HepG2 (cell line): ENCODE results near the gene BMI1. TPM values are rescaled to one million over a fixed set of nuclear protein-coding genes. Genes with fewer than 3 reads are reported as not detected.

ENCODE experiments used
- ARNT ChIP-seq: fragments of 450-650 bp; IDR thresholded peaks from 2 replicates; pipeline ENCODE4 v1.6.1; 2017
- BCL6 ChIP-seq: IDR thresholded peaks from 2 replicates; pipeline ENCODE4 v1.6.1; 2016; ENCODE audit warnings: missing genetic modification reagents, missing compliant biosample characterization
- DR1 ChIP-seq: sonication (generic); formaldehyde crosslinking; IDR thresholded peaks from 2 replicates; pipeline ENCODE4 v1.8.0; 2021; ENCODE audit warnings: mild to moderate bottlenecking, missing genetic modification reagents, inconsistent platforms
- E2F5 ChIP-seq: sonication (generic); formaldehyde crosslinking; conservative IDR thresholded peaks from 2 replicates; pipeline ENCODE4 v1.4.0; 2020; ENCODE audit warnings: missing genetic modification reagents
- KDM2A ChIP-seq: sonication (generic); formaldehyde crosslinking; IDR thresholded peaks from 2 replicates; pipeline ENCODE4 v1.4.0; 2020; ENCODE audit warnings: low read depth, missing genetic modification reagents, borderline replicate concordance
- KLF12 ChIP-seq: sonication (generic); formaldehyde crosslinking; IDR thresholded peaks from 2 replicates; pipeline ENCODE4 v1.4.0; 2020; ENCODE audit warnings: missing genetic modification reagents, borderline replicate concordance
- MEIS2 ChIP-seq: sonication (generic); formaldehyde crosslinking; IDR thresholded peaks from 2 replicates; pipeline ENCODE4 v1.9.0; 2021; ENCODE audit warnings: mild to moderate bottlenecking, missing genetic modification reagents
- NBN ChIP-seq: fragments of 450-650 bp; conservative IDR thresholded peaks from 2 replicates; pipeline ENCODE4 v1.6.1; 2017
- PHF5A ChIP-seq: IDR thresholded peaks from one replicate; pipeline ENCODE4 v1.6.1; 2018; ENCODE audit warnings: low read depth, missing genetic modification reagents; ENCODE audit not compliant: unreplicated experiment
- SAFB2 ChIP-seq: sonication (generic); formaldehyde crosslinking; IDR thresholded peaks from 2 replicates; pipeline ENCODE4 v1.5.1; 2020; ENCODE audit warnings: missing genetic modification reagents, low read depth, mild to moderate bottlenecking, borderline replicate concordance
- SKI ChIP-seq: fragments of 450-650 bp; IDR thresholded peaks from one replicate; pipeline ENCODE4 v1.6.1; 2018; ENCODE audit warnings: mild to moderate bottlenecking; ENCODE audit not compliant: partially characterized antibody
- STAT6 ChIP-seq: sonication (generic); formaldehyde crosslinking; IDR thresholded peaks from 2 replicates; pipeline ENCODE4 v1.4.0; 2020; ENCODE audit warnings: missing genetic modification reagents, mild to moderate bottlenecking, borderline replicate concordance
- SYNCRIP ChIP-seq: fragments of 200-400 bp; formaldehyde crosslinking; IDR thresholded peaks from 2 replicates; pipeline ENCODE4 v1.6.1; 2018; ENCODE audit warnings: mild to moderate bottlenecking, low read depth, low read length; ENCODE audit not compliant: insufficient read depth
- TFDP2 ChIP-seq: sonication (generic); formaldehyde crosslinking; IDR thresholded peaks from 2 replicates; pipeline ENCODE4 v1.4.0; 2020; ENCODE audit warnings: missing genetic modification reagents
- TMF1 ChIP-seq: sonication (generic); formaldehyde crosslinking; IDR thresholded peaks from 2 replicates; pipeline ENCODE4 v1.8.1; 2022; ENCODE audit warnings: low read depth, missing genetic modification reagents
- UBTF ChIP-seq: sonication (generic); formaldehyde crosslinking; IDR thresholded peaks from 2 replicates; pipeline ENCODE4 v1.4.0; 2020; ENCODE audit warnings: mild to moderate bottlenecking, missing genetic modification reagents
- ZBTB2 ChIP-seq: sonication (generic); formaldehyde crosslinking; IDR thresholded peaks from 2 replicates; pipeline ENCODE4 v1.8.0; 2022; ENCODE audit warnings: low read depth, missing genetic modification reagents
- ZMYM2 ChIP-seq: sonication (generic); formaldehyde crosslinking; IDR thresholded peaks from 2 replicates; pipeline ENCODE4 v1.8.0; 2022; ENCODE audit warnings: mild to moderate bottlenecking, missing genetic modification reagents
- ZNF232 ChIP-seq: sonication (generic); formaldehyde crosslinking; IDR thresholded peaks from 2 replicates; pipeline ENCODE4 v1.4.0; 2020; ENCODE audit warnings: missing genetic modification reagents, borderline replicate concordance
- ZNF317 ChIP-seq: sonication (generic); formaldehyde crosslinking; IDR thresholded peaks from 2 replicates; pipeline ENCODE4 v1.5.0; 2020; ENCODE audit warnings: mild to moderate bottlenecking, missing genetic modification reagents
- ZNF329 ChIP-seq: sonication (generic); formaldehyde crosslinking; IDR thresholded peaks from 2 replicates; pipeline ENCODE4 v1.9.0; 2021; ENCODE audit warnings: low read depth, mild to moderate bottlenecking, missing genetic modification reagents
- ZNF737 ChIP-seq: sonication (generic); formaldehyde crosslinking; IDR thresholded peaks from 2 replicates; pipeline ENCODE4 v1.5.0; 2020; ENCODE audit warnings: missing genetic modification reagents, mild to moderate bottlenecking, borderline replicate concordance
- ZSCAN20 ChIP-seq: sonication (generic); formaldehyde crosslinking; IDR thresholded peaks from 2 replicates; pipeline ENCODE4 v1.4.0; 2020; ENCODE audit warnings: missing genetic modification reagents, mild to moderate bottlenecking, borderline replicate concordance
- polyA plus RNA-seq, 8 experiments: library from polyadenylated mRNA; depleted of rRNA in 3 of 8; stranded (reverse) in 7 of 8; unstranded in 1 of 8; fragments of >200 nt; fragmentation: Illumina TruSeq in 4 of 8; extraction: Trizol in 4 of 8; gene quantifications; 2 replicates each; pipeline versions ENCODE4 v1.2.1 to v1.2.3, GENCODE V29; 2011 to 2016; ENCODE audit warnings: low read depth in 4 of 8, missing spikeins in 1 of 8, mixed read lengths in 1 of 8; ENCODE audit not compliant: insufficient read depth in 1 of 8
- total RNA-seq, 5 experiments: library from RNA; depleted of rRNA; stranded (reverse); fragments of >200 nt; fragmentation: Illumina TruSeq; extraction: Trizol; gene quantifications; 2 replicates each; pipeline ENCODE4 v1.2.3, GENCODE V29; 2016; ENCODE audit warnings: low read depth in 1 of 5

The BMI1 gene
- total and polyA plus RNA-seq, 2 of the 13 experiments (the other 11 are each of a cell fraction or from before 2014, with no cell fraction given), result 30.5 to 44.0 TPM

- 0 out of 2 replicates have a peak, but pooled peaks have one; percentile 46 for TF ChIP-seq ZBTB2 (CRISPR knock-in tag)
- no peak for TF ChIP-seq NBN
- no peak for TF ChIP-seq ZNF232
- TF ChIP-seq ARNT, result no peak
- no peak for TF ChIP-seq PHF5A (CRISPR knock-in tag)
- TF ChIP-seq ZSCAN20 (CRISPR knock-in tag), result no peak
- TF ChIP-seq SAFB2, result no peak
- no peak for TF ChIP-seq ZNF329
- no peak for TF ChIP-seq KDM2A (CRISPR knock-in tag)
- TF ChIP-seq KLF12 (CRISPR knock-in tag), result no peak
- no peak for TF ChIP-seq TMF1 (CRISPR knock-in tag)
- no peak for TF ChIP-seq ZNF737
- no peak for TF ChIP-seq ZNF317 (CRISPR knock-in tag)
- 0 out of 2 replicates have a peak, but pooled peaks have one; percentile 12 for TF ChIP-seq UBTF
- TF ChIP-seq DR1 (CRISPR knock-in tag), result no peak
- TF ChIP-seq STAT6, result no peak
- TF ChIP-seq SYNCRIP, result no peak
- TF ChIP-seq E2F5 (CRISPR knock-in tag), result no peak
- 0 out of 2 replicates have a peak, but pooled peaks have one; percentile 2 for TF ChIP-seq TFDP2
- TF ChIP-seq BCL6, result no peak
- TF ChIP-seq MEIS2 (CRISPR knock-in tag), result no peak
- no peak for TF ChIP-seq ZMYM2 (CRISPR knock-in tag)
- TF ChIP-seq SKI, result no peak
These were observed at the start of gene BMI1 (continued) for GRCh38 chr10:22320591-22321155.
